Jurkat, Clone E6-1 (cell line): ENCODE results near the gene PBX1.

Experiments used
- DNase-seq: peaks from one replicate; pipeline ENCODE4 v3.0.0-alpha.2; 2011; ENCODE audit warnings: low read depth, low spot score
- H3K4me3 ChIP-seq: 2 replicates; pipeline ENCODE4 v1.5.1; 2011; ENCODE audit warnings: mild to moderate bottlenecking, low read length, control low read depth, moderate library complexity

The PBX1 gene

DNA sequence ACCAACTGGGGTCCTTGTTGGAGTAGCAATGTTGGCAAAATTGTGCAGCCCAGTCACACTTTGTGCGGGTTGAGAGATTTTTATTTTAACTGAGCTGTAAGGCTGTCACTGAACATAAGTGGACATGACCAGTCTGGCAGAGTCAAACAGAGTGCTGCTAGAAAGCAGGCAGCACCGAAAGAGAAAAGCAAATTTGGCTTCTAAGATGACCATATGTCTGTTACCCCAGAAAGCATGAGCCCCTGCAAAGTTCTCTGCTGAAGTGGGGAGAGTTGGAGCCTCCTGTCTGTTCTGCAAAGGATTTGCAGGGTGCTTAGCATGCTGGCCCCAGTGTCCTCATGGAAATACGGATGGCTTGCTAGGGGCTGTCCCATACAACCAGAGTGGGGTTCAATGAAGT, 220.4 kb downstream of the PBX1 start:
- no peak overlapping the region for H3K4me3 ChIP-seq
- no peak for DNase-seq

GRCh38 chr1:164780111-164780812, 221.3 kb downstream of the PBX1 start:
- no peak overlapping the region for H3K4me3 ChIP-seq
- DNase-seq = no peak

DNA sequence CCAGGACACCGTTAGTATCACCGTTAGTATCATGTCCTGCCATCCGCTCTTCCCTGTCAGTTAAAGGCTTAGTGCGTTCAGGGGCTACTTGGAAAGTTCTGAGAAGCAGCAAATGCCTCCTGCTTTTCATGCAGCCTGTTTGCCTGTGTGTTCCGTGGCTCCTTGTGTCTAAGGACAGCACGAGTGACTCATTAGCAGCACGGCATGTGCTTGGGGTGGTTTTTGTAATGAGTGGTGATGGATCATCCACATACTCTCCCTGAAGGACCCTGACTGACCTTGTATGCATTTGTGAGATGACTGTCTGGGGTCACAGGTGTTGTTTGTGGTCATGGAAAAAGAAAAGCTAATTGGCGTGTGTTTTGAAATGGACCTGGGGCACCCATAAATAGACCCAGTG, 221.9 kb downstream of the PBX1 start:
- DNase-seq = no peak
- no peak overlapping the region for H3K4me3 ChIP-seq

GRCh38 chr1:164781972-164782371, 223.0 kb downstream of the PBX1 start:
- H3K4me3 ChIP-seq = no peak overlapping the region
- no peak for DNase-seq

DNA sequence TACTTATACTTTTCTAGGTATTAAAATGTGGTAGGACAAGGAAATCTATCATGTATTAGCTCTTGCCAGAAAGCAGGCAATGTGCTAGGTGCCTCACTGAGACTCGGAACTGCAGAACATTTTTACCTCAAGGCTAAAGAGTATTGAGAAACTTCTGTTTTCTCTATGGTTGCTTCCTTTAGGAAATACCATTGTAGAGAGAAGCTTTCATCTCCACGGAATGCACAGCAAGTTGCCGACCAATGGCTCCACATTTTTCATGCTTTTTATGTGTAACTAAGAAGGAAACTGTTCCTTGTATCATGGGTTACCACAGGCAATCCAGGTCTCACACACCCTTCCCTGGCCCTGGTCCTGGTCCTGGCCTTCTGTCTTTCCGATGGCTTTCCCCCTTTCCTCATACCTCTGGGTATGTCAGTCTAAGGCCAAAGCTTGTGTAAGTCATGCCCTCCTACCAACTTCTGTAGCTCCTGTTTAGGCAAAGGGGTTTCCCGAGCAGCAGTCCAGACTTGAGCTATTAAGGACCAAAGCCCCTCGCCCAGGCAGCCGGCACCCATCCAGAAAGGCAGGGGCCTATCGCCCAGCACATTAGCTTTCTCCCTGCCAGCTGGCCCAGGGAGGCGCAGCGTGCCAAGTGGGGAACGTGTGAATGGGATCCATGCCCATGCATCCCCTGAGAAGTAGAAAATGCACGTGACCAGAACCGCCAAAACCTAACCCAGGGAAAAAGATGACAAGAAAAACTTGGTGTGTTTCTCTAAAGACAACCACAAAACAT, 225.0 kb downstream of the PBX1 start:
- H3K4me3 ChIP-seq = no peak overlapping the region
- no peak for DNase-seq

GRCh38 chr1:164784960-164785359, 226.0 kb downstream of the PBX1 start:
- no peak for DNase-seq

DNA sequence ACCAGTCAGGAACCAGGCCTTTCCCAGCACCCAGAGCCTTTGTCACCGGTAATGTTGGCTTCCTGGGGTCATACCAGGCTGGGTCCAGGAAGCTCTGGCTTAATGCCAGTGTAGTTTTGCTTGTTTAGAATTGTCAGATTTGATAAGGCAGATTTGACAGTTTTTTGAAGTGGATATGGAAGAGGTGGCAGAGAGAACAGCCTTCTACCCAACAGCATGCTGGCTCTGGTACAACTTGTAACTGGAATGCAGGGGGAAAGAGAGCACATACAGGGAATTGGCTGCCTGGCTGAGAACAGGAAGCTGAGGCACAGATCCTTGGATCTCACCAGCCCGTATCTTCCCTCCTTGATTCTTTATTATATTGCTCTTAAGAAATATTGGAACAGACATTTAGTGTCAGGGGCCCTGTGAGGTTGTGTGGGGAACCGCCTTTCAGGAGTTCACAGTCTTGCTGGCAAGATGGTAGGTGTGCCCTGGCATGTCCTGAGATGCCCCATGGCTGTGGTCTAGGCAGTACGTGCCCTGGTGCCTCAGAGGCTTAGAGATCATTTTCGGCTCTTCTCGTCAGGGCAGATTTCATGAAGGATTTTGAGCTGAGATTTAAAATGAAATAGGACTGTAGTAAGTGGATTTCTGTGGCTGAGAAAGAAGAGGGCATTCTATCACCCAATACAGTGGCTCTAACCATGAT, 227.0 kb downstream of the PBX1 start:
- DNase-seq = no peak

More at GRCh38 chr1:164784960-164785359, 226.0 kb downstream of the PBX1 start:
- H3K4me3 ChIP-seq = no peak overlapping the region

GRCh38 chr1:164786980-164787833, 228.2 kb downstream of the PBX1 start:
- DNase-seq = peak; percentile 32
- H3K4me3 ChIP-seq = no peak overlapping the region

More for the DNA sequence above, 227.0 kb downstream of the PBX1 start:
- H3K4me3 ChIP-seq = no peak overlapping the region

GRCh38 chr1:164787834-164788231, 228.8 kb downstream of the PBX1 start:
- H3K4me3 ChIP-seq = no peak overlapping the region
- DNase-seq = no peak

GRCh38 chr1:164790081-164790480, 231.1 kb downstream of the PBX1 start:
- H3K4me3 ChIP-seq = no peak overlapping the region

GRCh38 chr1:164792410-164793004, 233.5 kb downstream of the PBX1 start:
- no peak overlapping the region for H3K4me3 ChIP-seq
- no peak for DNase-seq

More at GRCh38 chr1:164790081-164790480, 231.1 kb downstream of the PBX1 start:
- DNase-seq = no peak

- no peak overlapping the region for H3K4me3 ChIP-seq
- no peak for DNase-seq
Observed at GRCh38 chr1:164794356-164794755, 235.4 kb downstream of the PBX1 start.

DNA sequence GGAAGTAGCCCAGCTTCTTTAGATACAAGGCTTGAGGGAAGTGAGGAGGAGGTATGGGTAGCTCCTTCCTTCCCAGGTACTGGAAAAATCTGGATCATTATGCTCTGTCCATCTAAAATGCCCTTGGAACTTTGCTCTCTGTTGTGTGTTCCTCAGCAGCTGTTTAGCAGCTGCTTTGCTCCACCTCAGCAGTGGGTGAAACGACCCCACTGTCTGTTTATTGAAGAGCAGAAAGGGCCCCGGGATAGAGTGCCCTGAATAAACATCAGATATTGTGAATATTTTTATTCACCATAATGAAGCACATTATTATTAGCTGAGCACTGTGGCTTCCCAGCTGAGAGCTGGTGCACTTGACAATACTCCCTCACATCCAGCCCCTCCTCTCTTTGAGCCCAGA, 237.9 kb downstream of the PBX1 start:
- DNase-seq = no peak
- H3K4me3 ChIP-seq = no peak overlapping the region

GRCh38 chr1:164801246-164801731, 242.3 kb downstream of the PBX1 start:
- DNase-seq = no peak
- no peak overlapping the region for H3K4me3 ChIP-seq

DNA sequence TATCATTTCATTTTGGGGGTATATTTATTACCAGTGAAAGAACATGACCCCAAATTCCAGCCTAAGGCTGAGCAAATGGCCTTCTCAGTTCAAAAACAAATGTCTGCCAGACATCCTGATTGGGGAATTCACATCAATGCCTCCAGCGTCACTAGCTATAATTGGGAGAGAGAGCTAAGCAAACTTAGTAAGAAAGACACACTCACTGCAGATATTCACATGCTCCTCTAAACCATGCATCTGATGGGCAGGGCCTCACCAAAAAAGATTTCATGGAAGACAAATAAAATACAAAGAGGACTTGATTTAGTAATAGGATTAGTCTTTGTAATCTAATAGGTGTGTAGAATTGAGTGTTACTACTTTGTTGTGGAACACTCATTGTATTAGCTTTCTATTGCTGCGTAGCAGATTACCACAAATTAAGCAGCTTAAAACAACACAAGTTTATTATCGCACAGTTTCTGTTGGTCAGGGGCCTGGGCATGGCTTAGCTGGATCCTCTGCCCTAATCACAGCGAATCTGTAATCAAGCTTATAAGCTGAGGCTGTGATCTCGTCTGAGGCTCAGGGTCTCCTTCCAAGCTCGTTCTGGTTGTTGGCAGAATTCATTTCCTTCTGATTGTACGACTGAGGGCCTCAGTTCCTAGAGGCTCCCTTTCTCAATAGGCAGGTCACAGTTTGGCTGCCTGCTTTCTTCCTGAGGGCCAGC, 243.0 kb downstream of the PBX1 start:
- H3K4me3 ChIP-seq = no peak overlapping the region
- no peak for DNase-seq

GRCh38 chr1:164802529-164803282, 243.7 kb downstream of the PBX1 start:
- DNase-seq = no peak
- no peak overlapping the region for H3K4me3 ChIP-seq

- DNase-seq = peak; percentile 33
- no peak overlapping the region for H3K4me3 ChIP-seq
Observed at GRCh38 chr1:164803366-164803765, 244.4 kb downstream of the PBX1 start.
